ENCODE results near the gene ZPBP2. TPM values are rescaled to one million over a fixed set of nuclear protein-coding genes. Genes with fewer than 3 reads are reported as not detected.

Gene ZPBP2
- total RNA-seq, 1 donor from 2014 or later = not detected

GRCh38 chr17:39868554-39868942 is 546 bp downstream of the ZPBP2 start:
- Mint-ChIP-seq H3K9me3 (ENCODE audit: unreplicated experiment) (no peaks in the 10 kb centered on the region), H3K27ac (ENCODE audit: unreplicated experiment) (no peak overlapping the region), H3K4me3 (ENCODE audit: unreplicated experiment) (no peak overlapping the region), H3K36me3 (ENCODE audit: low read depth, unreplicated experiment) (no peaks in the 10 kb centered on the region), H3K4me1 (ENCODE audit: low read depth, unreplicated experiment) (no peaks in the 10 kb centered on the region), H3K27me3 (ENCODE audit: low read depth, unreplicated experiment) (peaks cover 34% of the 10 kb centered on the region)
- H3K9me3 ChIP-seq (ENCODE audit: insufficient read depth, low read depth, low read length) = peaks cover 13% of the 10 kb centered on the region
- no peak for FAIRE-seq
- H3K27ac ChIP-seq (ENCODE audit: low read depth, low read length) = no peak overlapping the region
- H3K36me3 ChIP-seq (ENCODE audit: insufficient read depth, low read length) = no peaks in the 10 kb centered on the region
- no peaks in the 10 kb centered on the region for H3K4me1 ChIP-seq (ENCODE audit: insufficient read depth, low read length)
- H3K4me2 ChIP-seq (ENCODE audit: low read length) = no peak overlapping the region
- no peak overlapping the region for H3K9ac ChIP-seq (ENCODE audit: low read length)
- H3K79me2 ChIP-seq (ENCODE audit: insufficient read depth, low read length) = no peaks in the 10 kb centered on the region
- H3K27me3 ChIP-seq (ENCODE audit: insufficient read depth, low read length) = peaks cover 51% of the 10 kb centered on the region
- no peak overlapping the region for H2AFZ ChIP-seq (ENCODE audit: low read depth, low read length)
- TF ChIP-seq EZH2 (IDR thresholded peaks at IDR 0.05; ENCODE audit: insufficient read depth, low read length) (no peak), CTCF (IDR thresholded peaks at IDR 0.05; ENCODE audit: insufficient read depth, low read depth, low read length) (no peak)
- H4K20me1 ChIP-seq (ENCODE audit: insufficient read depth, low read length) = no peaks in the 10 kb centered on the region
- no peak overlapping the region for H3K4me3 ChIP-seq (ENCODE audit: insufficient read depth, low read depth, low read length)
- no peak for DNase-seq (ENCODE audit: low read depth)

- Histone ChIP-seq H3K9me3 (ENCODE audit: insufficient read depth, low read depth, low read length) (peaks cover 10% of the 10 kb centered on the region), H3K4me3 (ENCODE audit: insufficient read depth, low read depth, low read length) (no peak overlapping the region), H3K27me3 (ENCODE audit: insufficient read depth, low read length) (peaks cover 30% of the 10 kb centered on the region), H2AFZ (ENCODE audit: low read depth, low read length) (no peak overlapping the region), H3K9ac (ENCODE audit: low read length) (no peak overlapping the region), H3K79me2 (ENCODE audit: insufficient read depth, low read length) (no peaks in the 10 kb centered on the region), H4K20me1 (ENCODE audit: insufficient read depth, low read length) (no peaks in the 10 kb centered on the region), H3K27ac (ENCODE audit: low read depth, low read length) (no peak overlapping the region), H3K36me3 (ENCODE audit: insufficient read depth, low read length) (no peaks in the 10 kb centered on the region), H3K4me1 (ENCODE audit: insufficient read depth, low read length) (no peaks in the 10 kb centered on the region), H3K4me2 (ENCODE audit: low read length) (no peak overlapping the region)
- no peak for FAIRE-seq
- H3K27ac Mint-ChIP-seq (ENCODE audit: unreplicated experiment) = no peak overlapping the region
- no peaks in the 10 kb centered on the region for H3K4me1 Mint-ChIP-seq (ENCODE audit: low read depth, unreplicated experiment)
- no peak overlapping the region for H3K4me3 Mint-ChIP-seq (ENCODE audit: unreplicated experiment)
- H3K27me3 Mint-ChIP-seq (ENCODE audit: low read depth, unreplicated experiment) = peaks cover 17% of the 10 kb centered on the region
- no peaks in the 10 kb centered on the region for H3K9me3 Mint-ChIP-seq (ENCODE audit: unreplicated experiment)
- H3K36me3 Mint-ChIP-seq (ENCODE audit: low read depth, unreplicated experiment) = no peaks in the 10 kb centered on the region
- TF ChIP-seq CTCF (IDR thresholded peaks at IDR 0.05; ENCODE audit: insufficient read depth, low read depth, low read length) (no peak), EZH2 (IDR thresholded peaks at IDR 0.05; ENCODE audit: insufficient read depth, low read length) (no peak)
- DNase-seq (ENCODE audit: low read depth) = no peak
These were observed 2.8 kb downstream of the ZPBP2 start for GRCh38 chr17:39870776-39871175.

GRCh38 chr17:39871801-39872200 is 3.8 kb downstream of the ZPBP2 start:
- Histone ChIP-seq H4K20me1 (ENCODE audit: insufficient read depth, low read length) (no peaks in the 10 kb centered on the region), H3K4me2 (ENCODE audit: low read length) (no peak overlapping the region), H3K9me3 (ENCODE audit: insufficient read depth, low read depth, low read length) (peaks cover 10% of the 10 kb centered on the region), H3K4me1 (ENCODE audit: insufficient read depth, low read length) (no peaks in the 10 kb centered on the region), H3K79me2 (ENCODE audit: insufficient read depth, low read length) (no peaks in the 10 kb centered on the region), H3K9ac (ENCODE audit: low read length) (no peak overlapping the region), H3K27me3 (ENCODE audit: insufficient read depth, low read length) (peaks cover 23% of the 10 kb centered on the region), H2AFZ (ENCODE audit: low read depth, low read length) (no peak overlapping the region), H3K27ac (ENCODE audit: low read depth, low read length) (no peak overlapping the region), H3K36me3 (ENCODE audit: insufficient read depth, low read length) (no peaks in the 10 kb centered on the region), H3K4me3 (ENCODE audit: insufficient read depth, low read depth, low read length) (no peak overlapping the region)
- Mint-ChIP-seq H3K4me1 (ENCODE audit: low read depth, unreplicated experiment) (no peaks in the 10 kb centered on the region), H3K36me3 (ENCODE audit: low read depth, unreplicated experiment) (no peaks in the 10 kb centered on the region), H3K4me3 (ENCODE audit: unreplicated experiment) (no peak overlapping the region), H3K9me3 (ENCODE audit: unreplicated experiment) (no peaks in the 10 kb centered on the region), H3K27me3 (ENCODE audit: low read depth, unreplicated experiment) (peaks cover 12% of the 10 kb centered on the region), H3K27ac (ENCODE audit: unreplicated experiment) (no peak overlapping the region)
- no peak for TF ChIP-seq EZH2 (IDR thresholded peaks at IDR 0.05; ENCODE audit: insufficient read depth, low read length)
- TF ChIP-seq CTCF (IDR thresholded peaks at IDR 0.05; ENCODE audit: insufficient read depth, low read depth, low read length) = no peak
- no peak for FAIRE-seq
- no peak for DNase-seq (ENCODE audit: low read depth)
